BLaER1 treated with 17β-estradiol and CSF1 and Interleukin-3, amounts not matched to agents 10 nM and 100 nM (cell line): ENCODE measurements around the gene ASS1.

ENCODE experiments used
- H3K27ac ChIP-seq, 11 experiments: shearing (Covaris generic); formaldehyde crosslinking; 2 replicates each; pipeline ENCODE4 v1.8.1; 2022
- H3K27me3 ChIP-seq, 11 experiments: shearing (Covaris generic); formaldehyde crosslinking; 2 replicates each; pipeline ENCODE4 v1.8.1; 2022
- H3K36me3 ChIP-seq, 11 experiments: shearing (Covaris generic); formaldehyde crosslinking; 2 replicates each; pipeline ENCODE4 v1.8.1; 2022
- H3K4me1 ChIP-seq, 10 experiments: shearing (Covaris generic); formaldehyde crosslinking; 2 replicates each; pipeline ENCODE4 v1.8.1; 2022
- H3K4me2 ChIP-seq, 11 experiments: shearing (Covaris generic); formaldehyde crosslinking; 2 replicates each; pipeline ENCODE4 v1.8.1; 2022
- H3K4me3 ChIP-seq, 10 experiments: shearing (Covaris generic); formaldehyde crosslinking; 2 replicates each; pipeline ENCODE4 v1.8.1; 2022
- H3K9ac ChIP-seq, 11 experiments: shearing (Covaris generic); formaldehyde crosslinking; 2 replicates each; pipeline ENCODE4 v1.8.1; 2022
- H3K9me3 ChIP-seq, 11 experiments: shearing (Covaris generic); formaldehyde crosslinking; replicated peaks in 1 of 11; 2 replicates each; pipeline ENCODE4 v1.8.1; 2022
- H4K20me1 ChIP-seq, 11 experiments: shearing (Covaris generic); formaldehyde crosslinking; 2 replicates each; pipeline ENCODE4 v1.8.1; 2022
- Cebpa-rat ChIP-seq, 11 experiments: shearing (Covaris generic); IDR thresholded peaks; 2 replicates each; pipeline ENCODE4 v1.8.1; 2022

ASS1 gene

DNA sequence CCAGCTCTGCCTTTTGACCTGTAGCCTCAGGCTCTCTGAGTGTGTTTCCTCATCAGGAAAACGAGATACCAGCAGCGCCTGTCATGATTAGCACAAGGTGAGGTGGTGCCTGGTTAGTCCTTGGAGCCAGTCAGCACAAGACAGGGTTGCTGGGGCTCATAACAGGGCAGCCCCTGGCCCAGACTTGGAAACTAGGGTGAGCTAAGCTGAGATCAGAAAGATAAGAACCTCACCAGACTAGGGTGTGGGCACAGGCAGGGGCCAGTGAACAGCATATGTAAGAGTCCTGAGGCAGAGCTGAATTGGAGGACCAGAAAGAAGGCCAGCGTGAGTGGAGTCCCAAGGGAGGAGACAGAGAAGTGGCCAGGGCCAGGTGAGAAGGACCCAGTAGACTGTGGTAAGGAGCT, 91.9 kb downstream of the ASS1 start:
- H3K27me3 ChIP-seq: peaks cover 29 to 58% (median 46%) of the 10 kb centered on the region in 11 experiments
- H3K4me2 ChIP-seq: peak overlapping the region in 5 of 11 experiments; percentile 80 to 88 (median 83); a peak in 10 of 22 replicates
- H4K20me1 ChIP-seq: no peaks in the 10 kb centered on the region; a peak in 2 of 22 replicates
- H3K9ac ChIP-seq: no peak overlapping the region
- no peaks in the 10 kb centered on the region for H3K36me3 ChIP-seq
- no peaks in the 10 kb centered on the region for H3K9me3 ChIP-seq
- H3K27ac ChIP-seq: no peak overlapping the region
- H3K4me1 ChIP-seq: peaks cover 0 to 52% (median 21%) of the 10 kb centered on the region in 10 experiments; a peak in 13 of 20 replicates
- no peak overlapping the region for H3K4me3 ChIP-seq
- no peak for TF ChIP-seq Cebpa-rat (IDR thresholded peaks at IDR 0.05)

DNA sequence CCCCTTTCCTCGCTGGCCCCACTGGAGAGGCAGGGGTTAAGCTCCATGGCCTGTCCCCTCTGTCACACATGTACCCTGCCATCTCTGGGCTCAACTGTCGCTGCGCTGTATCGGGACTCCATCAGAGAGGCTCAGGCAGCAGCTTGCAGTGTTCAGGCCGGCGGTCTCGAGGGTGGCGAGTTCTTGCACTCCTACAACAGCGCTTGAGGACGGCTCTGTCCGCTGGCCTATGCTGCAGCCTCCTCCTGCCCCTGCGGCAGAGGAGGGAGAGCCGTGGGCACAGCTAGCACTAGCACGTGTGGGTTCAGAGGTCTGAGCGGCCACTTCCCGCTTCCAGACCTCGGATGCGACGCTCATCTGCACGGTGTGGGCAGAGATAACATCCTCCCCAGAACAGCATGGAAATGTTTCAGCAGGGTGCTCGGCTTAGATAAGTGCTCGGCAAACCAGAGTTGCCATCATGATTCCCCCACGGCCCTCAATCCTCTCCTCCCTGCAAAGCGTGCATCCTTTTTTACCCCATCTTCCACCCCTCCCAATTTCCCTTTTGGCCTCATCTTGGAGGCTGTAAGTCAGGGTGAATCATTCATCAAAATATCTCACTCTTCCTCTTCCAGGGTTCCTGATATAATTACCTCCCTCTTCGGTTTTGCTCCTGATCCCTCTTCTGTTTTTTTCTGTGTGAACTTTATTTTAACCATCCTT, 92.7 kb downstream of the ASS1 start:
- H3K4me1 ChIP-seq: peaks cover 0 to 58% (median 22%) of the 10 kb centered on the region in 10 experiments; a peak in 15 of 20 replicates
- H3K27me3 ChIP-seq: peaks cover 29 to 58% (median 46%) of the 10 kb centered on the region in 11 experiments
- H3K4me2 ChIP-seq: peak overlapping the region in 7 of 11 experiments; percentile 25 to 88 (median 81); a peak in 13 of 22 replicates
- peak overlapping the region in 1 of 11 experiments; percentile 37; a peak in 2 of 22 replicates for H3K9ac ChIP-seq
- TF ChIP-seq Cebpa-rat (IDR thresholded peaks at IDR 0.05): no peak
- H3K4me3 ChIP-seq: no peak overlapping the region
- no peaks in the 10 kb centered on the region for H3K9me3 ChIP-seq
- no peaks in the 10 kb centered on the region for H3K36me3 ChIP-seq
- H4K20me1 ChIP-seq: no peaks in the 10 kb centered on the region; a peak in 2 of 22 replicates
- 0 out of 22 replicates have a peak overlapping the region, but pooled peaks of 1 of the 11 experiments have one; percentile 2 for H3K27ac ChIP-seq

DNA sequence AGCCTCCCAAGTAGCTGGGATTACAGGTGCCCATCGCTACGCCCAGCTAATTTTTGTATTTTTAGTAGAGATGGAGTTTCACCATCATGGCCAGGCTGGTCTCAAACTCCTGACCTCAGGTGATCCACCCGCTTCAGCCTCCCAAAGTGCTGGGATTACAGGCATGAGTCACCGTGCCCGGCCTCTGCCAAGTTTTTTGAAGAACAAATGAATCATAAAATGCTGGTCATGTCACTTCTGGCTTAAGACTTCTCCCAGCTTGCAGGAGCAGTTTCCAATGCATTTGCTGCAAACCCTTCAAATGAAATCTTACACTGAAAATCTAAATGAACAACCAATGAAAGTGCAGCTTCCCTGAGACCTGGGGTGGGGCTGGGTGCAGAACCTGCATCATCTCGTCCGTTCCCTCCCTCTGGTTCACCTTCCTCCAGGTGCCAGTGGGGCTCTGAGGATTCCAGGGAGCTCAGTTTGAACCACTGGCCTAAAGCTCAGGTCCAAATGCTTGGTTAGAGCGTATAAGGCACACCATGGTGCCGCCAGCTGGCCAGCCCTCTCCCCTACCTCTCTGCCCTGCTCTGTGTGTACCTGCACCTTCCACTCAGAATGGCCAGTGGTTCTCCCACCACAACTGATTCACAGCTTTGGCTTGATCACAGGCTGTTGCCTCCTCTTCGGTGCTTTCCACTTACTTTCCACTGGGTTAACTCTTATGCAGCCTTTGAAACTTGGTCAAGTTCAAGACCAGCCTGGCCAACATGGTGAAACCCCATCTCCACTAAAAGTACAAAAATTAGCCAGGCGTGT, 94.9 kb downstream of the ASS1 start:
- Histone ChIP-seq H3K4me2 (peak overlapping the region in 5 of 11 experiments; percentile 14 to 88 (median 57); a peak in 8 of 22 replicates), H3K27me3 (peaks cover 27 to 58% (median 45%) of the 10 kb centered on the region in 11 experiments), H3K9me3 (no peaks in the 10 kb centered on the region), H3K27ac (no peak overlapping the region), H3K4me3 (no peak overlapping the region), H4K20me1 (no peaks in the 10 kb centered on the region; a peak in 2 of 22 replicates), H3K36me3 (no peaks in the 10 kb centered on the region), H3K4me1 (peaks cover 9 to 76% (median 43%) of the 10 kb centered on the region in 10 experiments; a peak in 19 of 20 replicates), H3K9ac (no peak overlapping the region)
- TF ChIP-seq Cebpa-rat (IDR thresholded peaks at IDR 0.05): no peak

DNA sequence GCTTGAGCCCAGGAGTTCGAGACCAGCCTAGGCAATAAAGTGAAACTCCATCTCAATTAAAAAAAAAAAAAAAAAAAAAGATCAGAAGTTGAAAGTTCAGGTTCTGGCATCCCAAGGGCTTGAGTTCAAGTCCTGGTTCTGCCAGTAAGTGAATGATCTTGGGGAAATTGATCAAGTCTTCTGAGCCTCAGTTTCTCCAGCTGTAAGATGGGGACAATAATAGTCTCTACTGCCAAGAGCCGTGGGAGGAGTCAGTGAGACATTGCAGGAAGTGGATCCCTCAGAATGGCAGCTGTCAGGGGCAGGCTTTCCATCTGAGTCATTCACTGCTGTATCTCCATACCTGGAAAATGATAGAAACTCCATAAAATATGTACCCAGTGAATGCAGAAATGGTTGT, 96.8 kb downstream of the ASS1 start:
- Histone ChIP-seq H3K27me3 (peaks cover 8 to 41% (median 26%) of the 10 kb centered on the region in 11 experiments), H4K20me1 (no peaks in the 10 kb centered on the region; a peak in 2 of 22 replicates), H3K4me3 (no peak overlapping the region), H3K4me2 (no peak overlapping the region), H3K4me1 (peaks cover 9 to 75% (median 44%) of the 10 kb centered on the region in 10 experiments; a peak in 19 of 20 replicates), H3K36me3 (no peaks in the 10 kb centered on the region), H3K27ac (no peak overlapping the region), H3K9ac (no peak overlapping the region), H3K9me3 (no peaks in the 10 kb centered on the region)
- TF ChIP-seq Cebpa-rat (IDR thresholded peaks at IDR 0.05): no peak

DNA sequence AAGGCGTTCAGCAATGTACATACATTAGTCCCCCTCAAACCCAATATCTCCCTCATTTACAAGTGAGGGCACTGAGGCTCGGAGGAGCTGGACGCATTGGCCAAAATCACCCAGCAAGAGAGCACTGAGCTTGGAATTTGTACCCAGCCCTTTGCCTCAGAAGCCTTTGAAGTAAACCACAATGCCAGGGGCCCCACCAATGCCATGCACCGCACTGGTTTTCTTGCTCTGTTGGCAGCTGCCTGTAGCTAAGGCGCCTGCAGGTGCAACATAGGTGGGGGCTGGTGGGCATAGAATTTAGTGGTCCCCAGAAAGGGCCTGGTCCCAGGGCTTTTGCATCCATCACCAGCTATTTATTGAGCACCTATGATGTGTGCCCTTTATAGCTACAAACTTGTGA, 97.3 kb downstream of the ASS1 start:
- peaks cover 9 to 70% (median 40%) of the 10 kb centered on the region in 10 experiments; a peak in 19 of 20 replicates for H3K4me1 ChIP-seq
- no peak overlapping the region for H3K9ac ChIP-seq
- H4K20me1 ChIP-seq: no peaks in the 10 kb centered on the region; a peak in 1 of 22 replicates
- H3K27ac ChIP-seq: no peak overlapping the region
- no peak for TF ChIP-seq Cebpa-rat (IDR thresholded peaks at IDR 0.05)
- H3K27me3 ChIP-seq: peaks cover 3 to 36% (median 21%) of the 10 kb centered on the region in 11 experiments; a peak in 21 of 22 replicates
- no peaks in the 10 kb centered on the region for H3K9me3 ChIP-seq
- H3K4me3 ChIP-seq: no peak overlapping the region
- no peaks in the 10 kb centered on the region for H3K36me3 ChIP-seq
- no peak overlapping the region; a peak in 1 of 22 replicates for H3K4me2 ChIP-seq

DNA sequence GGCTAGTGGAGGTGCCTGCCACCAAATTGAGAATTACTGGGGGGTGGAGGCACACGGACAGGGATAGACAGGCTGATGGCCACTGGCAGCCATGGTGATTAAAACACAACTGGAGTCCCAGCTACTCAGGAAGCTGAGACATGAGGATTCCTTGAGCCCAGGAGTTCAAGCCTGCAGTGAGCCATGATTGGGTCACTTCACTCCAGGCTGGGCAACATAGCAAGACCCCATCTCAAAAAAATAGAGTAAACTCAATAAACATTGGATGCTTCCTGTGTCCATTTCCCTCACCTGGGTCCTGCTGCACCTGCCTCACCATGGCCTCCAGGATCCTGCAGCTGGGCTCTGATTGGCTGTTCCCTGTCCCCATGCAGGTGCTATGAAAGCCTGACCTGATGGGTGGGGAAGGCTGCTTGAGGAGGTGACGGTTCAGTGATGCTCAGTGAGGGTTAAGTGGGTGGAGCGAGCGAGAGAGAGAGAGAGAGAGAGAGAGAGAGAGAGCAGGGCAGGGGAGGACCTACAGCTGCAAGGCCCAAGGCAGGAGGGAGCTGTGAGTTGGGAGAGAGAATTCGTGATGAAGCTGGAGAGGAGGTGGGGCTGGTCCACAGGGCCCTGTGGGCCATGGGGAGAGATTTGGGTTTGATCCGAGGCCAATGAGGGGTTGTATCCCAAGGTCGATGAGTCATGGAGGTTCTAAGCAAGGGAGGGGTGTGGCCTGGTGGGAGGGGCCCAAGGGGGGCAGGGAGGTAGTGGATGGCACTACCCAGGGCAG, 97.9 kb downstream of the ASS1 start:
- Histone ChIP-seq H3K9me3 (no peaks in the 10 kb centered on the region), H3K27me3 (peaks cover 0 to 30% (median 15%) of the 10 kb centered on the region in 11 experiments; a peak in 19 of 22 replicates), H4K20me1 (no peaks in the 10 kb centered on the region; a peak in 1 of 22 replicates), H3K27ac (no peak overlapping the region), H3K4me3 (no peak overlapping the region), H3K9ac (no peak overlapping the region), H3K36me3 (no peaks in the 10 kb centered on the region), H3K4me2 (peak overlapping the region; percentile 14 to 61 (median 37); a peak in 17 of 22 replicates), H3K4me1 (peaks cover 9 to 64% (median 34%) of the 10 kb centered on the region in 10 experiments; a peak in 19 of 20 replicates)
- no peak for TF ChIP-seq Cebpa-rat (IDR thresholded peaks at IDR 0.05)

DNA sequence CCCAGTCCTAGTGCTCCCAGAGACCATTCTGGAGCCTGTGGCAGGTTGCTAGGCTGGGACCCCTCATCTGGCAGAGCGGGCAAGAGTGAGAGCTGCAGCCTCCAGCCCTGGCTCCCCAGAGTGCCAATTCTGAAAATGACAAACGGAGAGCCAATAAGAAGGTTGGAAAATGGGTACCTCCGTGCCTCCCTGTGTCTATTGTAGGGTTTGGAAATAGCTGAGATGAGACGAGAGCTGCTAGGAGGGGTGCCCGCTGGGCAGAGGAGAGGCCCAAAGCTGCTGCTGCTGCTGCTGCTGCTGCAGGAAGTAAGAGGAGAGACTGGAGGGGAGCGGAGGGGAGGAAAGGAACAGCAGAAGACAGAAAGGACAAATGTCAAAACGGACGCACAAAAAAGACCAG, 98.6 kb downstream of the ASS1 start:
- Histone ChIP-seq H3K36me3 (no peaks in the 10 kb centered on the region), H3K4me3 (no peak overlapping the region), H3K27me3 (peaks cover 0 to 23% (median 8%) of the 10 kb centered on the region in 11 experiments; a peak in 19 of 22 replicates), H4K20me1 (no peaks in the 10 kb centered on the region; a peak in 1 of 22 replicates), H3K4me2 (peak overlapping the region; percentile 14 to 61 (median 37); a peak in 21 of 22 replicates), H3K9me3 (no peaks in the 10 kb centered on the region), H3K27ac (no peak overlapping the region; a peak in 1 of 22 replicates), H3K4me1 (peaks cover 9 to 57% (median 30%) of the 10 kb centered on the region in 10 experiments; a peak in 19 of 20 replicates), H3K9ac (0 out of 22 replicates have a peak overlapping the region, but pooled peaks of 1 of the 11 experiments have one; percentile 4)
- no peak for TF ChIP-seq Cebpa-rat (IDR thresholded peaks at IDR 0.05)

DNA sequence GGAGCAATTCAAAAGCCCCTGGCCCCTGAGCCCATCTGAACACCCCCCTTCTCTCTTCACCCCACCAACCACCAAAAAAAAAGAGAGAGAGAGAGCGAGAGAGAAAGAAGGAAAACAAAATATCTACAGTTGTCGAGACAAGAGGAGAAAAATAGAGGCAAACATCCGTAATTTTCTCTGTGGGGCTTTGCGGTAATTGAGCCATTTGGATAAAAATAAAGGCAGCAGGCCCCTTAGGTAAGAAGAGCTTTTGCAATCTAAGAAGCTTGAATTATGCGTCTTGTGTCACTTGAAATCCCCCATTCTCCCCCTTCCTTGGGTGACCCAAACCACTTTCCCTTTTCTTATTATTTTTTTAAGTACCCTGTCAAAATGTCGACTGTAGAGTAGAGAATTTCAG, 99.1 kb downstream of the ASS1 start:
- peaks cover 9 to 52% (median 29%) of the 10 kb centered on the region in 10 experiments; a peak in 19 of 20 replicates for H3K4me1 ChIP-seq
- TF ChIP-seq Cebpa-rat (IDR thresholded peaks at IDR 0.05): no peak
- no peaks in the 10 kb centered on the region for H3K36me3 ChIP-seq
- no peaks in the 10 kb centered on the region; a peak in 1 of 22 replicates for H4K20me1 ChIP-seq
- peaks cover 0 to 18% (median 3%) of the 10 kb centered on the region in 11 experiments; a peak in 17 of 22 replicates for H3K27me3 ChIP-seq
- 0 out of 22 replicates have a peak overlapping the region, but pooled peaks of 1 of the 11 experiments have one; percentile 4 for H3K9ac ChIP-seq
- H3K9me3 ChIP-seq: peaks cover 0 to 3% (median under 1%) of the 10 kb centered on the region in 11 experiments; a peak in 8 of 22 replicates
- H3K4me3 ChIP-seq: no peak overlapping the region
- H3K4me2 ChIP-seq: peak overlapping the region; percentile 14 to 61 (median 37); a peak in 19 of 22 replicates
- no peak overlapping the region for H3K27ac ChIP-seq
